Measurements from ENCODE around the gene CLCF1. TPM values are rescaled to one million over a fixed set of nuclear protein-coding genes. Genes with fewer than 3 reads are reported as not detected.

The CLCF1 gene
- total and polyA plus RNA-seq, 2 donors (not counting 3 experiments of a cell fraction or from before 2014, with no cell fraction given), result 5.8 to 6.5 TPM

DNA sequence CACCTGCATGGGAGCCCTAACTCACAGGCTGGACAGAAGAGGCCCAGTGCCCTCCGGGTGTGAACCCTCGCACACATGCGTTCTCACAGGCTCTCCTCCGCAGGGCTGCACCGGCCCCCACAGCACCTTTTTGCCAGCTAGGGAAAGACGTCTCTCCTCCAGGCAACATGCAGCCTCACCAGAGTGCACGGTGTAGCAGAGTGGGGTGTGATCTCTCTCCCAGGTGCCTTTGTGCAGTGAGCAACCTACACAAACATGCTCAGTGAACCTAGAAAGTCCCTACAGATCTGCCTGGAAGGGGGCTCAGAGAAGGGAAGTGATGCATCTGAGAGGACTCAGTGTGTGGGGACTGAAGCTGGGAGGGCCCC, 38.4 kb upstream of the CLCF1 start:
- ChIA-PET POLR2A (interaction anchor here (0.6 kb wide), 1 partner anchor 21 kb away, joined by 3 read pairs; no protein-coding TSS in a partner anchor), CTCF (interaction anchor here (0.6 to 3.7 kb wide), 2 partner anchors 10 to 29 kb away, joined by 3 to 22 read pairs; partner anchors contain the start of gene PPP1CA)
- Histone ChIP-seq H3K9me3 (replicated peaks; ENCODE audit: control insufficient read depth, insufficient read depth, low read length) (no peaks in the 10 kb centered on the region), H3K4me1 (ENCODE audit: control insufficient read depth, extremely low read depth, insufficient read depth, low read length) (no peaks in the 10 kb centered on the region), H3K36me3 (ENCODE audit: control insufficient read depth in 2 of 2, extremely low read depth in 1 of 2, insufficient read depth in 2 of 2, low read length in 2 of 2) (no peaks in the 10 kb centered on the region), H3K27ac (ENCODE audit: insufficient read depth, low read depth, low read length) (no peak overlapping the region), H3K27me3 (ENCODE audit: control insufficient read depth in 2 of 2, insufficient read depth in 2 of 2, low read length in 2 of 2) (peaks cover 0 to 13% of the 10 kb centered on the region in 2 experiments), H3K9me1 (replicated peaks; ENCODE audit: control insufficient read depth, extremely low read depth, insufficient read depth, low read length) (no peaks in the 10 kb centered on the region), H3K4me3 (replicated peaks in 1 of 3; ENCODE audit: insufficient read depth in 1 of 3, low read depth in 1 of 3, low read length in 3 of 3) (no peak overlapping the region), H3K4me2 (ENCODE audit: insufficient read depth, low read length) (no peak overlapping the region), H4K20me1 (replicated peaks; ENCODE audit: control insufficient read depth, extremely low read depth, insufficient read depth, low read length) (no peaks in the 10 kb centered on the region), H2AFZ (ENCODE audit: low read depth, low read length) (no peak overlapping the region), H3K79me2 (ENCODE audit: control insufficient read depth, insufficient read depth, low read length) (no peaks in the 10 kb centered on the region), H3K9ac (replicated peaks; ENCODE audit: extremely low read depth, insufficient read depth, low read length) (no peak overlapping the region)
- no TSS peak for BruUV-seq (replicated peaks)
- DNase-seq (ENCODE audit: low read depth, low spot score) (no peak), FAIRE-seq (no peak)
- dilution Hi-C loops (cut with MboI; ENCODE audit: extremely low pct_ligation_motif_present, low sequenced_read_pairs) (no loop called here), intact Hi-C loops (cut with micrococcal nuclease) (no loop called here)
- no peak for TF ChIP-seq POLR2AphosphoS5 (IDR thresholded peaks at IDR 0.05; ENCODE audit: insufficient read depth, low read depth, low read length)
- no peak for TF ChIP-seq FOS (IDR thresholded peaks at IDR 0.05; ENCODE audit: borderline replicate concordance, insufficient read depth, low read length)
- TF ChIP-seq, protein P1, sequence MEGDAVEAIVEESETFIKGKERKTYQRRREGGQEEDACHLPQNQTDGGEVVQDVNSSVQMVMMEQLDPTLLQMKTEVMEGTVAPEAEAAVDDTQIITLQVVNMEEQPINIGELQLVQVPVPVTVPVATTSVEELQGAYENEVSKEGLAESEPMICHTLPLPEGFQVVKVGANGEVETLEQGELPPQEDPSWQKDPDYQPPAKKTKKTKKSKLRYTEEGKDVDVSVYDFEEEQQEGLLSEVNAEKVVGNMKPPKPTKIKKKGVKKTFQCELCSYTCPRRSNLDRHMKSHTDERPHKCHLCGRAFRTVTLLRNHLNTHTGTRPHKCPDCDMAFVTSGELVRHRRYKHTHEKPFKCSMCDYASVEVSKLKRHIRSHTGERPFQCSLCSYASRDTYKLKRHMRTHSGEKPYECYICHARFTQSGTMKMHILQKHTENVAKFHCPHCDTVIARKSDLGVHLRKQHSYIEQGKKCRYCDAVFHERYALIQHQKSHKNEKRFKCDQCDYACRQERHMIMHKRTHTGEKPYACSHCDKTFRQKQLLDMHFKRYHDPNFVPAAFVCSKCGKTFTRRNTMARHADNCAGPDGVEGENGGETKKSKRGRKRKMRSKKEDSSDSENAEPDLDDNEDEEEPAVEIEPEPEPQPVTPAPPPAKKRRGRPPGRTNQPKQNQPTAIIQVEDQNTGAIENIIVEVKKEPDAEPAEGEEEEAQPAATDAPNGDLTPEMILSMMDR (IDR thresholded peaks at IDR 0.05; ENCODE audit: extremely low read depth in 1 of 2, insufficient read depth in 1 of 2, low read depth in 1 of 2, low read length in 2 of 2), result no peak

DNA sequence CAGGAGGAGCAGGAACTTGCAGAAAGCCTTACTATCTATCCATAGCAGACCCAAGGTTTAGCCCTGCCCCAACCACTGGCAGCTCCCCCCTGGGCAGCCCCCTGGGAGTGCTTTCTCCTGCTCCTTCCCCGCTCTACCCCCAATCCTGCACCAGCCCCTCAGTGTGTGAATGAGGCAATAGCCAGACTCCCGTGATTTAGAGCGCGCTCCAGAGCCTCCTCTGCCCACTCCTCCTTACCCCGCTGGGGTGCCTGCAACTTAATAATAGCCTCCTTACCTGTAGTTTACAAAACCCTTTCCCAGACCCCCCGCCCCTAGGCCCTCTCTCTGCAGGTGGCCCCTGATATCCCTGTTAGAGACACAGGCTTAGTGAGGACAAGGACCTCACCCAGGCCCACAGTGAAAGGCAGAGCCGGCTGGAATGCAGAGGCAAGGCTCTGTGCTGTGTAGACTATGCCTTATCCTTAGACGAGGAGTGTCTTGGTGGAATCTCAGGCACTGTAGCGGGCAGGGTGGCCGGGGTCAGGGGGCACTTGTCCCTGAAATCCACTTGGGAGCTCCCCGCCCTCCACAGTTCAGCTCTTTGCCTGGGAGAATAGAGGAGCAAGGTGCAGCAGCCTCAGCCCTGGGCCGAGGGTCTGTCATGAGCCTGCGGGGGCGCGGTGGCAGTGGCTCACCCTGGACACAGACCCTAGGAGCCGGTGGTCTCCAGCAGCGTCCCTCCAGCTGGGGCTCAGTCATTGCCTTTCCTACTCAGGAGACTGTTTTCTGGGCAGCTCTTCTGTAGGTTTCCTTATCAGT, 37.8 kb upstream of the CLCF1 start:
- CTCF ChIA-PET, result interaction anchor here (0.6 to 3.7 kb wide), 2 partner anchors 10 to 28 kb away, joined by 3 to 22 read pairs; partner anchors contain the start of gene PPP1CA
- no peak for FAIRE-seq

More for the DNA sequence above, 37.8 kb upstream of the CLCF1 start:
- Histone ChIP-seq H3K4me3 (replicated peaks in 1 of 3; ENCODE audit: insufficient read depth in 1 of 3, low read depth in 1 of 3, low read length in 3 of 3) (no peak overlapping the region), H3K9ac (replicated peaks; ENCODE audit: extremely low read depth, insufficient read depth, low read length) (no peak overlapping the region), H3K27me3 (ENCODE audit: control insufficient read depth in 2 of 2, insufficient read depth in 2 of 2, low read length in 2 of 2) (peaks cover 0 to 12% of the 10 kb centered on the region in 2 experiments), H4K20me1 (replicated peaks; ENCODE audit: control insufficient read depth, extremely low read depth, insufficient read depth, low read length) (no peaks in the 10 kb centered on the region), H3K4me2 (ENCODE audit: insufficient read depth, low read length) (no peak overlapping the region), H3K9me3 (replicated peaks; ENCODE audit: control insufficient read depth, insufficient read depth, low read length) (no peaks in the 10 kb centered on the region), H3K4me1 (ENCODE audit: control insufficient read depth, extremely low read depth, insufficient read depth, low read length) (no peaks in the 10 kb centered on the region), H2AFZ (ENCODE audit: low read depth, low read length) (no peak overlapping the region), H3K79me2 (ENCODE audit: control insufficient read depth, insufficient read depth, low read length) (no peaks in the 10 kb centered on the region), H3K27ac (ENCODE audit: insufficient read depth, low read depth, low read length) (no peak overlapping the region), H3K9me1 (replicated peaks; ENCODE audit: control insufficient read depth, extremely low read depth, insufficient read depth, low read length) (no peaks in the 10 kb centered on the region), H3K36me3 (ENCODE audit: control insufficient read depth in 2 of 2, extremely low read depth in 1 of 2, insufficient read depth in 2 of 2, low read length in 2 of 2) (no peaks in the 10 kb centered on the region)
- POLR2A ChIA-PET, result no interaction called here
- dilution Hi-C loops (cut with MboI; ENCODE audit: extremely low pct_ligation_motif_present, low sequenced_read_pairs), result no loop called here
- BruUV-seq (replicated peaks), result no TSS peak
- no peak for DNase-seq (ENCODE audit: low read depth, low spot score)
- TF ChIP-seq POLR2A (IDR thresholded peaks at IDR 0.05; ENCODE audit: low read depth, low read length), result no peak
- no peak for TF ChIP-seq GATA2 (IDR thresholded peaks at IDR 0.05; ENCODE audit: insufficient read depth, insufficient read length, low read depth, low read length)
- no peak for TF ChIP-seq FOS (IDR thresholded peaks at IDR 0.05; ENCODE audit: borderline replicate concordance, insufficient read depth, low read length)
- TF ChIP-seq MYC (IDR thresholded peaks at IDR 0.05; ENCODE audit: low read depth, low read length), result no peak
- TF ChIP-seq, protein P1 (IDR thresholded peaks at IDR 0.05; ENCODE audit: extremely low read depth in 1 of 2, insufficient read depth in 1 of 2, low read depth in 1 of 2, low read length in 2 of 2), result no peak
- TF ChIP-seq, protein P2, sequence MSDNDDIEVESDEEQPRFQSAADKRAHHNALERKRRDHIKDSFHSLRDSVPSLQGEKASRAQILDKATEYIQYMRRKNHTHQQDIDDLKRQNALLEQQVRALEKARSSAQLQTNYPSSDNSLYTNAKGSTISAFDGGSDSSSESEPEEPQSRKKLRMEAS (IDR thresholded peaks at IDR 0.05; ENCODE audit: insufficient read depth, insufficient read length), result no peak
- no peak for TF ChIP-seq EZH2 (IDR thresholded peaks at IDR 0.05; ENCODE audit: borderline replicate concordance, low read depth, low read length, severe bottlenecking)
- TF ChIP-seq JUN (IDR thresholded peaks at IDR 0.05; ENCODE audit: borderline replicate concordance, insufficient read depth, insufficient read length, low read depth), result no peak
- TF ChIP-seq POLR2AphosphoS5 (IDR thresholded peaks at IDR 0.05; ENCODE audit: insufficient read depth, low read depth, low read length), result no peak
- intact Hi-C loops (cut with micrococcal nuclease), result no loop called here

Measured in endothelial cell of umbilical vein (primary cell).